ENCODE results near the gene BMPER.
A peak's percentile ranks its signal among the peaks of the same experiment; 100 is the strongest.

Gene BMPER

DNA sequence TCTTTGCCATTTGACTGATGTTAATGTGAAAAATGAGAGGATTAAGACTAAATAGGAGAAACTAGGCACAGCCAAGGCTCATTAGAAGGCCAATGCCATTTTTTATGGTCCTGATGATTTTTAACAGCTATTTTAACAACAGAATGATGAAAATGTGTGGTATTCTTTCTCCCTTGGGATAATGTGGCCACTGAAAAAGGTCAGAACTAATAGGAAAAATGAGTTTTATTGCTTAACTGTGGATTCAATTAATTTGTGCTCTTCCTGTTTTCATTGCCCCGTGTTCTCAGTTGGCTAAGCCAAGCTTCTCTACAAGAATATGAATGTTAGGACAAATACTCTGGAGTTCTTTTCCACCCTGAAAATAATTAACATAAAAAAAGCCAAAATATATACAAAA is 56.6 kb downstream of the BMPER start (continued):
- TF ChIP-seq ISL1 (CRISPR knock-in tag; IDR thresholded peaks at IDR 0.05) (no peak), CSDC2 (CRISPR knock-in tag; IDR thresholded peaks at IDR 0.05) (no peak), ARNTL (CRISPR knock-in tag; IDR thresholded peaks at IDR 0.05; ENCODE audit: borderline replicate concordance, low read depth) (no peak), ZNF70 (CRISPR knock-in tag; IDR thresholded peaks at IDR 0.05) (no peak)

DNA sequence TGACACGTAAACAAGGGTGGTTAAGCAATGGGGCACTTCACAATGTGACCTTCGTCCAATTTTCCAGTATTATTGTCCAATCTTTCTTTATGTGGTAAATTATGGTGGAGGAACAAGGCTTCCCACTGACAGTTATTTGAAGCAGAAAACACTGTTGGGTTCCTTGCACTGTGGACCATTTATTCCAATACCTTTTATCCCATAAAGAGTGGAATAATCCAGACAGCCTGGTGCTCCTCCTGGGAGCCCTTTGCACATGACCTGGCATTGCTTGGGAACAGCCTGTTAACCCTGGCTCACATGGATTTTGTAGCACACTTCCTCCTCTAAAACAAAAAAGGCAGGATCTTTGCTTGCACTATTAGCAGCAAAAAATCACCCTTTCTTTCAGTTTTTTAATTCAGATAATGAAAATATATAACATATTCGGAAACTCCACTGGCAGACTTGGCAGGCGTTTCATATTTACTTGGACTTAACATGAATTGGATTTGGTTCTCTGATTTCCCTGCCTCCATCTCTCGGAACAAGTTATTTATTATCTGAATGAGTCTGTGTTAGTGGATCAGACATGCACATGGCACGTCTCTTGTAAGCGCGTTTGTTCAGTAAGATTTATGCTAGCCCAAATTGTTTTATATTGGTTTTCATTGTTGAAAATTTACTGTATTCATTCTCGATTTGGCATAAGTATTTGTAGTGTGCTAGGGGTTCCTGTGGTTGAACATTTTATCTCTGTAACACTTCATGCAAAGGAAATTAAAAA is 59.3 kb downstream of the BMPER start:
- ATAC-seq, result peak; percentile 75
- TF ChIP-seq PPARA (CRISPR knock-in tag; IDR thresholded peaks at IDR 0.05; ENCODE audit: borderline replicate concordance) (no peak), BACH2 (CRISPR knock-in tag; IDR thresholded peaks at IDR 0.05; ENCODE audit: borderline replicate concordance) (no peak), SNAI2 (CRISPR knock-in tag; IDR thresholded peaks at IDR 0.05) (no peak), ZNF565 (CRISPR knock-in tag; conservative IDR thresholded peaks at IDR 0.05; ENCODE audit: low read depth) (no peak), ZNF70 (CRISPR knock-in tag; IDR thresholded peaks at IDR 0.05) (no peak), ZC3H10 (CRISPR knock-in tag; IDR thresholded peaks at IDR 0.05) (no peak), TOX (CRISPR knock-in tag; IDR thresholded peaks at IDR 0.05; ENCODE audit: borderline replicate concordance) (no peak), RARB (CRISPR knock-in tag; IDR thresholded peaks at IDR 0.05) (no peak), ISL1 (CRISPR knock-in tag; IDR thresholded peaks at IDR 0.05) (no peak), ZNF8 (CRISPR knock-in tag; IDR thresholded peaks at IDR 0.05) (no peak), ZFP3 (CRISPR knock-in tag; IDR thresholded peaks at IDR 0.05) (no peak), ARNTL (CRISPR knock-in tag; IDR thresholded peaks at IDR 0.05; ENCODE audit: borderline replicate concordance, low read depth) (no peak)
- TF ChIP-seq, protein P1, sequence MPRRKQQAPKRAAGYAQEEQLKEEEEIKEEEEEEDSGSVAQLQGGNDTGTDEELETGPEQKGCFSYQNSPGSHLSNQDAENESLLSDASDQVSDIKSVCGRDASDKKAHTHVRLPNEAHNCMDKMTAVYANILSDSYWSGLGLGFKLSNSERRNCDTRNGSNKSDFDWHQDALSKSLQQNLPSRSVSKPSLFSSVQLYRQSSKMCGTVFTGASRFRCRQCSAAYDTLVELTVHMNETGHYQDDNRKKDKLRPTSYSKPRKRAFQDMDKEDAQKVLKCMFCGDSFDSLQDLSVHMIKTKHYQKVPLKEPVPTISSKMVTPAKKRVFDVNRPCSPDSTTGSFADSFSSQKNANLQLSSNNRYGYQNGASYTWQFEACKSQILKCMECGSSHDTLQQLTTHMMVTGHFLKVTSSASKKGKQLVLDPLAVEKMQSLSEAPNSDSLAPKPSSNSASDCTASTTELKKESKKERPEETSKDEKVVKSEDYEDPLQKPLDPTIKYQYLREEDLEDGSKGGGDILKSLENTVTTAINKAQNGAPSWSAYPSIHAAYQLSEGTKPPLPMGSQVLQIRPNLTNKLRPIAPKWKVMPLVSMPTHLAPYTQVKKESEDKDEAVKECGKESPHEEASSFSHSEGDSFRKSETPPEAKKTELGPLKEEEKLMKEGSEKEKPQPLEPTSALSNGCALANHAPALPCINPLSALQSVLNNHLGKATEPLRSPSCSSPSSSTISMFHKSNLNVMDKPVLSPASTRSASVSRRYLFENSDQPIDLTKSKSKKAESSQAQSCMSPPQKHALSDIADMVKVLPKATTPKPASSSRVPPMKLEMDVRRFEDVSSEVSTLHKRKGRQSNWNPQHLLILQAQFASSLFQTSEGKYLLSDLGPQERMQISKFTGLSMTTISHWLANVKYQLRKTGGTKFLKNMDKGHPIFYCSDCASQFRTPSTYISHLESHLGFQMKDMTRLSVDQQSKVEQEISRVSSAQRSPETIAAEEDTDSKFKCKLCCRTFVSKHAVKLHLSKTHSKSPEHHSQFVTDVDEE (CRISPR knock-in tag; IDR thresholded peaks at IDR 0.05), result no peak
- TF ChIP-seq, protein P2, sequence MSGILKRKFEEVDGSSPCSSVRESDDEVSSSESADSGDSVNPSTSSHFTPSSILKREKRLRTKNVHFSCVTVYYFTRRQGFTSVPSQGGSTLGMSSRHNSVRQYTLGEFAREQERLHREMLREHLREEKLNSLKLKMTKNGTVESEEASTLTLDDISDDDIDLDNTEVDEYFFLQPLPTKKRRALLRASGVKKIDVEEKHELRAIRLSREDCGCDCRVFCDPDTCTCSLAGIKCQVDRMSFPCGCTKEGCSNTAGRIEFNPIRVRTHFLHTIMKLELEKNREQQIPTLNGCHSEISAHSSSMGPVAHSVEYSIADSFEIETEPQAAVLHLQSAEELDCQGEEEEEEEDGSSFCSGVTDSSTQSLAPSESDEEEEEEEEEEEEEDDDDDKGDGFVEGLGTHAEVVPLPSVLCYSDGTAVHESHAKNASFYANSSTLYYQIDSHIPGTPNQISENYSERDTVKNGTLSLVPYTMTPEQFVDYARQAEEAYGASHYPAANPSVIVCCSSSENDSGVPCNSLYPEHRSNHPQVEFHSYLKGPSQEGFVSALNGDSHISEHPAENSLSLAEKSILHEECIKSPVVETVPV (CRISPR knock-in tag; IDR thresholded peaks at IDR 0.05), result no peak
- TF ChIP-seq, protein P3, sequence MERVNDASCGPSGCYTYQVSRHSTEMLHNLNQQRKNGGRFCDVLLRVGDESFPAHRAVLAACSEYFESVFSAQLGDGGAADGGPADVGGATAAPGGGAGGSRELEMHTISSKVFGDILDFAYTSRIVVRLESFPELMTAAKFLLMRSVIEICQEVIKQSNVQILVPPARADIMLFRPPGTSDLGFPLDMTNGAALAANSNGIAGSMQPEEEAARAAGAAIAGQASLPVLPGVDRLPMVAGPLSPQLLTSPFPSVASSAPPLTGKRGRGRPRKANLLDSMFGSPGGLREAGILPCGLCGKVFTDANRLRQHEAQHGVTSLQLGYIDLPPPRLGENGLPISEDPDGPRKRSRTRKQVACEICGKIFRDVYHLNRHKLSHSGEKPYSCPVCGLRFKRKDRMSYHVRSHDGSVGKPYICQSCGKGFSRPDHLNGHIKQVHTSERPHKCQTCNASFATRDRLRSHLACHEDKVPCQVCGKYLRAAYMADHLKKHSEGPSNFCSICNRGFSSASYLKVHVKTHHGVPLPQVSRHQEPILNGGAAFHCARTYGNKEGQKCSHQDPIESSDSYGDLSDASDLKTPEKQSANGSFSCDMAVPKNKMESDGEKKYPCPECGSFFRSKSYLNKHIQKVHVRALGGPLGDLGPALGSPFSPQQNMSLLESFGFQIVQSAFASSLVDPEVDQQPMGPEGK (CRISPR knock-in tag; IDR thresholded peaks at IDR 0.05; ENCODE audit: borderline replicate concordance), result no peak

DNA sequence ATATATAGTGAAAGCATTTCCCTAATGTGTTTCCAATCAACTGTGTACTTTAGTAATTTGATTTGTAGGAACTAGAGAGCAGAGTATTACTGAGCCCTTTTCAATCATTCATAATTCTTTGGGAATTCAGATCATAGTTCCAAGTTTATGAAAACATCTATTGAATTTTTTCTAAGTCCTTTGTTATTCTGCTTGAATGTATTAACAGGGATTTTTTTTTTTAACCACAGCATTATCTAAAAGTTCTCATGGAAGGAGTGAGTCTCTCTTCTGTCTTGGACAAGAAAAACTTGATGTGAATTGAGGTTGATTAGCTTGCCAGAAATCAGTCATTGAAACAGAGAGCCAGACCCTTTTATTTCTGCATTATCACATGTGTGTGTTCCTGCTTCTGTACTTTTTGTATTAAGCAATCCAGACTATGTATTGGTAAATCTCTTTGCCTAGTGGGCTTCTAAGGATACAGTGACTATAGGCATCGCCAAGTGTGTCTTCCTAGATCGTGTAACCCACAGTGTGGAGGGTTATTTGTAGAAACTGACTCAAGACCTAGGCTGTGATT is 59.9 kb downstream of the BMPER start:
- peak; percentile 76 for ATAC-seq
- TF ChIP-seq ZC3H10 (CRISPR knock-in tag; IDR thresholded peaks at IDR 0.05) (no peak), ISL1 (CRISPR knock-in tag; IDR thresholded peaks at IDR 0.05) (peak; percentile 58; the same call in 1 of the 2 replicates)

DNA sequence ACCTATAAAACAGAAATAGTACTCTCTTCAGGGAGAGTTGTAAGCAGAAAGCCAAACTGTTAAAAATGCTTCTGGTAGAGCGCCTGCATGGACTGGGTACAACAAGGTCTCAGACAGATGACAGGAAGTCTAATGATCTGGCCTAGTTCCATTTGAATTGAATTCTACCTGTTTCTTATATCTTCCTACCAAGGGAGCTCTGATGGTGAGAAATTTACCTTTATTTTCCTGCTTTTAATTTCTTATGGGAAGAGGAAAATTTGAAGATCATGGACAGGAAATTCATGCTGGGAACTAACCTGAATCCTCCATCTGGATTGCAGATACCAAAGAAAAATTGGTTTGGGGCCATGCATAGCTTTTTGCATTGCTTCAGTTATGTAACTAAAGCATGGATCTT is 63.3 kb downstream of the BMPER start:
- no peak for ATAC-seq
- TF ChIP-seq OSR1 (CRISPR knock-in tag; IDR thresholded peaks at IDR 0.05) (no peak), ZFP30 (CRISPR knock-in tag; IDR thresholded peaks at IDR 0.05) (no peak), ZFP3 (CRISPR knock-in tag; IDR thresholded peaks at IDR 0.05) (no peak), ZC3H10 (CRISPR knock-in tag; IDR thresholded peaks at IDR 0.05) (no peak), ARNTL (CRISPR knock-in tag; IDR thresholded peaks at IDR 0.05; ENCODE audit: borderline replicate concordance, low read depth) (no peak), SNAI2 (CRISPR knock-in tag; IDR thresholded peaks at IDR 0.05) (no peak), ZNF8 (CRISPR knock-in tag; IDR thresholded peaks at IDR 0.05) (no peak), TOX (CRISPR knock-in tag; IDR thresholded peaks at IDR 0.05; ENCODE audit: borderline replicate concordance) (no peak), ISL1 (CRISPR knock-in tag; IDR thresholded peaks at IDR 0.05) (no peak), GLIS3 (CRISPR knock-in tag; IDR thresholded peaks at IDR 0.05) (no peak), ZNF565 (CRISPR knock-in tag; conservative IDR thresholded peaks at IDR 0.05; ENCODE audit: low read depth) (no peak), CSDC2 (CRISPR knock-in tag; IDR thresholded peaks at IDR 0.05) (no peak), PPARA (CRISPR knock-in tag; IDR thresholded peaks at IDR 0.05; ENCODE audit: borderline replicate concordance) (no peak), RARB (CRISPR knock-in tag; IDR thresholded peaks at IDR 0.05) (no peak), BACH2 (CRISPR knock-in tag; IDR thresholded peaks at IDR 0.05; ENCODE audit: borderline replicate concordance) (no peak)
- TF ChIP-seq, protein P3 (CRISPR knock-in tag; IDR thresholded peaks at IDR 0.05; ENCODE audit: borderline replicate concordance), result no peak
- TF ChIP-seq, protein P1 (CRISPR knock-in tag; IDR thresholded peaks at IDR 0.05), result no peak
- TF ChIP-seq, protein P4, sequence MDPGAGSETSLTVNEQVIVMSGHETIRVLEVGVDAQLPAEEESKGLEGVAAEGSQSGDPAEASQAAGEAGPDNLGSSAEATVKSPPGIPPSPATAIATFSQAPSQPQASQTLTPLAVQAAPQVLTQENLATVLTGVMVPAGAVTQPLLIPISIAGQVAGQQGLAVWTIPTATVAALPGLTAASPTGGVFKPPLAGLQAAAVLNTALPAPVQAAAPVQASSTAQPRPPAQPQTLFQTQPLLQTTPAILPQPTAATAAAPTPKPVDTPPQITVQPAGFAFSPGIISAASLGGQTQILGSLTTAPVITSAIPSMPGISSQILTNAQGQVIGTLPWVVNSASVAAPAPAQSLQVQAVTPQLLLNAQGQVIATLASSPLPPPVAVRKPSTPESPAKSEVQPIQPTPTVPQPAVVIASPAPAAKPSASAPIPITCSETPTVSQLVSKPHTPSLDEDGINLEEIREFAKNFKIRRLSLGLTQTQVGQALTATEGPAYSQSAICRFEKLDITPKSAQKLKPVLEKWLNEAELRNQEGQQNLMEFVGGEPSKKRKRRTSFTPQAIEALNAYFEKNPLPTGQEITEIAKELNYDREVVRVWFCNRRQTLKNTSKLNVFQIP (CRISPR knock-in tag; IDR thresholded peaks at IDR 0.05; ENCODE audit: borderline replicate concordance, low read depth), result no peak

All from SK-N-SH treated with all-trans-retinoic acid at 6 μM for 48 hours (cell line).